WERI-Rb-1 (cell line): ENCODE data around the gene DHRS11.
A peak's percentile ranks its signal among the peaks of the same experiment; 100 is the strongest.

ENCODE experiments used
- DNase-seq: peaks from one replicate; pipeline ENCODE4 v3.0.0-alpha.2; 2020
- H3K27ac ChIP-seq: fragments of 250-450 bp; sonication (Bioruptor Pico); 2 replicates; pipeline ENCODE4 v1.5.1; 2020; ENCODE audit warnings: mild to moderate bottlenecking, moderate library complexity
- H3K27me3 ChIP-seq: fragments of 250-450 bp; sonication (Bioruptor Pico); 2 replicates; pipeline ENCODE4 v1.5.1; 2021; ENCODE audit warnings: mild to moderate bottlenecking, low read depth, moderate library complexity; ENCODE audit not compliant: insufficient read depth, severe bottlenecking
- H3K36me3 ChIP-seq: fragments of 250-450 bp; sonication (Bioruptor Pico); 2 replicates; pipeline ENCODE4 v1.5.1; 2020; ENCODE audit warnings: mild to moderate bottlenecking, moderate library complexity
- H3K4me3 ChIP-seq: 2 replicates; pipeline ENCODE4 v1.5.1; 2011; ENCODE audit warnings: low read depth, mild to moderate bottlenecking, control low read depth, low read length
- H3K9me3 ChIP-seq: fragments of 250-450 bp; sonication (Bioruptor Pico); 2 replicates; pipeline ENCODE4 v1.5.1; 2021; ENCODE audit warnings: mild to moderate bottlenecking, moderate library complexity; ENCODE audit not compliant: severe bottlenecking
- CTCF ChIP-seq: IDR thresholded peaks from 2 replicates; pipeline ENCODE4 v1.5.1; 2011; ENCODE audit warnings: low read depth, mild to moderate bottlenecking, control low read depth, inconsistent platforms, low read length

The DHRS11 gene

GRCh38 chr17:36625188-36625587 is 33.5 kb downstream of the DHRS11 start:
- Histone ChIP-seq H3K9me3 (no peaks in the 10 kb centered on the region), H3K36me3 (no peaks in the 10 kb centered on the region), H3K27ac (no peak overlapping the region), H3K4me3 (no peak overlapping the region), H3K27me3 (no peaks in the 10 kb centered on the region)
- no peak for DNase-seq
- no peak for TF ChIP-seq CTCF

DNA sequence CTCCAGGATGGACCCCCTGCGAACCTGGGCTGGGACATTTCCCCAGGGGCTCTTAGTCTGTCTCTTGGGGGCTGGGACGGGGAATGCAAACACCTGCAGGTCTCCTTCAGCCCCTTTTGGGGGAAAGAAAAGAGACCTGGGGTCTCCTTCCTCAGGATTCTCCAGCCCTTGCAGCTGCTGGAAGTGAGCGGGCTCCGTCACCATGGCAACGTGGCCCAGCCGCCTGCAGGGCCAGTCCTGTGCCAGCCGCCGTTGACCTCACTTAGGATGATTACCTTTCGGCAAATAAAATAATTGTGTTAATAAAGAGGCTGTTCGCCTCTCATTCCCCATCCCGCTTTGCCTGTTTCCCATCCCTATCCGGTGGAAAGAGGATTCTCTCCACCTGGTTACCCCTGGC is 35.4 kb downstream of the DHRS11 start:
- Histone ChIP-seq H3K27ac (no peak overlapping the region), H3K36me3 (no peaks in the 10 kb centered on the region), H3K27me3 (no peaks in the 10 kb centered on the region), H3K9me3 (no peaks in the 10 kb centered on the region), H3K4me3 (no peak overlapping the region)
- no peak for DNase-seq
- TF ChIP-seq CTCF = no peak

- H3K36me3 ChIP-seq = no peaks in the 10 kb centered on the region
- H3K9me3 ChIP-seq = no peaks in the 10 kb centered on the region
- no peaks in the 10 kb centered on the region for H3K27me3 ChIP-seq
- H3K27ac ChIP-seq = no peak overlapping the region
- TF ChIP-seq CTCF = no peak
- no peak overlapping the region for H3K4me3 ChIP-seq
- no peak for DNase-seq
Observed at GRCh38 chr17:36628576-36628975, 36.9 kb downstream of the DHRS11 start.

DNA sequence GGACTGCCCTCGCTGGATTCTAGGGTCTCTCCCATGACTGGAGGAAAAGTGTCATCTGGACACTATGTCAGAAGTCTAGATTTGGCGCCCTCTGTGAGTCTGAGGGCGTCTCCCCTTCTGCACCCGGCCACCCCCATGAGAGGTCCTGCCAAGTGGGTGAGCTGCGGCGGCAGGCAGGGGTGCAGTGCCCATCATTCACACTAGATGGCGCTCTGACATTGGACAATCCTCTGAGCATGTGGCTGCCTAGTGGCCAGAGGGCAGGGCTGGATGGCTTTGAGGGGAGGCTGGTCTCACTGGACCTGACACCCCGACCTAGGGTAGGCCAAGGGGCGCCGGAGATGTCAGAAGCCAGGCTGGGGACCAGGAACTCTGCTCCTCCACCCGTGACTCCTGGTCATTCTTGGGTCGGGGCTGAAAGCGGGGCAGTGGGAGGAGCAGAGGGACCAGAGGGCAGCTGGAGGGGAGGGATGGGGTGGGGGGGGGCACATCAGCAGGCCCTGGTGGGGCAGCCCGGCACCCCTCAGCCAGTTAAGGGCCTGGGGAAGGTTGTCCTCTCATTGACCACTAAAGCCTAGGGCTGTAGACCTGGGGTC is 37.7 kb downstream of the DHRS11 start:
- Histone ChIP-seq H3K4me3 (no peak overlapping the region), H3K27me3 (no peaks in the 10 kb centered on the region), H3K36me3 (no peaks in the 10 kb centered on the region), H3K9me3 (no peaks in the 10 kb centered on the region), H3K27ac (no peak overlapping the region)
- TF ChIP-seq CTCF = peak; percentile 95
- peak; percentile 80 for DNase-seq

GRCh38 chr17:36629970-36630502 is 38.4 kb downstream of the DHRS11 start:
- no peak overlapping the region for H3K4me3 ChIP-seq
- H3K27ac ChIP-seq = no peak overlapping the region
- no peaks in the 10 kb centered on the region for H3K36me3 ChIP-seq
- no peaks in the 10 kb centered on the region for H3K27me3 ChIP-seq
- no peaks in the 10 kb centered on the region for H3K9me3 ChIP-seq
- DNase-seq = no peak
- TF ChIP-seq CTCF = no peak

- Histone ChIP-seq H3K36me3 (no peaks in the 10 kb centered on the region), H3K27me3 (no peaks in the 10 kb centered on the region), H3K27ac (no peak overlapping the region), H3K4me3 (no peak overlapping the region), H3K9me3 (no peaks in the 10 kb centered on the region)
- DNase-seq = no peak
- no peak for TF ChIP-seq CTCF
Observed at GRCh38 chr17:36631022-36631421, 39.3 kb downstream of the DHRS11 start.
